Measurements from ENCODE around the gene FARS2.

DNA sequence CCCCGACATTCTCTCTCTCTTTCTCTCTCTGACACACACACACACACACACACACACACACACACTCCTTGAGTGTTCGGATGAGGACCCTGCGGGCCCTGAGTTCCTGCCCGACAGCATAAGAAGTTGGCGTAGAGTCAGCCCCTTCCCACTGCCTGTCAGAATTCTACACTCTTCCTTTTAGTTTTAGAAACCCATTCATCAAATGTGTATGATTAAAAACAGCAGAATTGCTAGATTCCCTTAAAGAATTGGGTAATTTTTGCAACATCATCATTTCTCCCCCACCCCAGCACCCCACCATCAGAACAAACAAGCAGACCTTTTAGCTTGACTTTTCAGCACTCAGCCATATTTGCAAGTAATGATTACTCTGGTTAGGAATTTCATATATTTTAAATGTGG lies 322.8 kb downstream of the FARS2 start:
- TF ChIP-seq, protein P1, sequence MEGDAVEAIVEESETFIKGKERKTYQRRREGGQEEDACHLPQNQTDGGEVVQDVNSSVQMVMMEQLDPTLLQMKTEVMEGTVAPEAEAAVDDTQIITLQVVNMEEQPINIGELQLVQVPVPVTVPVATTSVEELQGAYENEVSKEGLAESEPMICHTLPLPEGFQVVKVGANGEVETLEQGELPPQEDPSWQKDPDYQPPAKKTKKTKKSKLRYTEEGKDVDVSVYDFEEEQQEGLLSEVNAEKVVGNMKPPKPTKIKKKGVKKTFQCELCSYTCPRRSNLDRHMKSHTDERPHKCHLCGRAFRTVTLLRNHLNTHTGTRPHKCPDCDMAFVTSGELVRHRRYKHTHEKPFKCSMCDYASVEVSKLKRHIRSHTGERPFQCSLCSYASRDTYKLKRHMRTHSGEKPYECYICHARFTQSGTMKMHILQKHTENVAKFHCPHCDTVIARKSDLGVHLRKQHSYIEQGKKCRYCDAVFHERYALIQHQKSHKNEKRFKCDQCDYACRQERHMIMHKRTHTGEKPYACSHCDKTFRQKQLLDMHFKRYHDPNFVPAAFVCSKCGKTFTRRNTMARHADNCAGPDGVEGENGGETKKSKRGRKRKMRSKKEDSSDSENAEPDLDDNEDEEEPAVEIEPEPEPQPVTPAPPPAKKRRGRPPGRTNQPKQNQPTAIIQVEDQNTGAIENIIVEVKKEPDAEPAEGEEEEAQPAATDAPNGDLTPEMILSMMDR (IDR thresholded peaks at IDR 0.05): no peak
- TF ChIP-seq POLR2AphosphoS5 (IDR thresholded peaks at IDR 0.05) (no peak), EP300 (IDR thresholded peaks at IDR 0.05) (no peak), POLR2A (IDR thresholded peaks at IDR 0.05) (no peak)
